Measurements from ENCODE around the gene EHHADH. TPM values are rescaled to one million over a fixed set of nuclear protein-coding genes. Genes with fewer than 3 reads are reported as not detected.

EHHADH gene
- total and polyA plus RNA-seq, 2 of the 13 experiments (the other 11 are each of a cell fraction or from before 2014, with no cell fraction given): 14.5 to 38.9 TPM

- H4K20me1 ChIP-seq (ENCODE audit: insufficient read depth, low read length): no peaks in the 10 kb centered on the region
- 82% methylated on average over 2 of the region's 2 CpGs for WGBS (ENCODE audit: low lambda C conversion rate)
- 0 out of 2 replicates have a peak, but pooled peaks have one; percentile 9 for TF ChIP-seq HNF4A (CRISPR knock-in tag; IDR thresholded peaks at IDR 0.05)
- no peak for TF ChIP-seq PREB (CRISPR knock-in tag; IDR thresholded peaks at IDR 0.05)
- TF ChIP-seq ESRRA (CRISPR knock-in tag; IDR thresholded peaks at IDR 0.05; ENCODE audit: low read depth): 0 out of 2 replicates have a peak, but pooled peaks have one; percentile 44
- TF ChIP-seq ZNF597 (CRISPR knock-in tag; IDR thresholded peaks at IDR 0.05): no peak
- no peak overlapping the region for H3K9ac ChIP-seq (ENCODE audit: insufficient read depth, low read depth, low read length)
- no peaks in the 10 kb centered on the region for H3K27me3 ChIP-seq (ENCODE audit: control insufficient read depth in 1 of 2, insufficient read depth in 2 of 2, low read length in 2 of 2)
- H3K4me1 ChIP-seq (ENCODE audit: insufficient read depth, low read length): peaks cover 13% of the 10 kb centered on the region; the same call in 1 of the 2 replicates
- no peak overlapping the region for H3K4me3 ChIP-seq (replicated peaks in 1 of 3; ENCODE audit: insufficient read depth in 1 of 3, low read depth in 2 of 3, low read length in 3 of 3)
- no peaks in the 10 kb centered on the region for H3K79me2 ChIP-seq (ENCODE audit: insufficient read depth, low read length)
- no peak for ATAC-seq
- ChIA-PET CTCF (ENCODE audit: low intra/inter-chr PET ratio, low total read pairs) (no interaction called here), POLR2A (no interaction called here)
- intact Hi-C loops (cut with micrococcal nuclease; ENCODE audit: unreplicated experiment) (no loop called here), in situ Hi-C loops (cut with HindIII; ENCODE audit: extremely low pct_ligation_motif_present, low pct_unique_long_range_greater_than_20kb) (no loop called here)
- peak overlapping the region; percentile 19 for H3K27ac ChIP-seq (ENCODE audit: extremely low read length, insufficient read depth, low read length)
- H2AFZ ChIP-seq (ENCODE audit: low read length): no peak overlapping the region
- H3K4me2 ChIP-seq (ENCODE audit: low read depth, low read length): no peak overlapping the region
- FAIRE-seq: peak; percentile 4
- no peak for DNase-seq (ENCODE audit: low spot score)
- H3K36me3 ChIP-seq (replicated peaks in 1 of 2; ENCODE audit: control insufficient read depth in 1 of 2, insufficient read depth in 2 of 2, low read length in 2 of 2): peaks cover 8 to 19% of the 10 kb centered on the region in 2 experiments; a peak in 4 of 5 replicates
- no TSS peak for BruUV-seq (replicated peaks)
- no peaks in the 10 kb centered on the region for H3K9me3 ChIP-seq (ENCODE audit: low read length)
Measured at GRCh38 chr3:185207481-185207880, 46.4 kb downstream of the EHHADH start.

GRCh38 chr3:185205865-185206264 is 48.0 kb downstream of the EHHADH start:
- ChIA-PET POLR2A (no interaction called here), CTCF (ENCODE audit: low intra/inter-chr PET ratio, low total read pairs) (no interaction called here)
- H3K9ac ChIP-seq (ENCODE audit: insufficient read depth, low read depth, low read length): no peak overlapping the region
- H3K79me2 ChIP-seq (ENCODE audit: insufficient read depth, low read length): no peaks in the 10 kb centered on the region
- no peak for FAIRE-seq
- no peak overlapping the region for H2AFZ ChIP-seq (ENCODE audit: low read length)
- DNase-seq (ENCODE audit: low spot score): no peak
- no peak overlapping the region for H3K4me2 ChIP-seq (ENCODE audit: low read depth, low read length)
- H3K27me3 ChIP-seq (ENCODE audit: control insufficient read depth in 1 of 2, insufficient read depth in 2 of 2, low read length in 2 of 2): no peaks in the 10 kb centered on the region
- H4K20me1 ChIP-seq (ENCODE audit: insufficient read depth, low read length): no peaks in the 10 kb centered on the region
- H3K4me3 ChIP-seq (replicated peaks in 1 of 3; ENCODE audit: insufficient read depth in 1 of 3, low read depth in 2 of 3, low read length in 3 of 3): no peak overlapping the region
- no TSS peak for BruUV-seq (replicated peaks)
- ATAC-seq: no peak
- no peak for TF ChIP-seq FOXO1 (CRISPR knock-in tag; IDR thresholded peaks at IDR 0.05)
- H3K27ac ChIP-seq (ENCODE audit: extremely low read length, insufficient read depth, low read length): no peak overlapping the region
- peaks cover 13% of the 10 kb centered on the region; the same call in 1 of the 2 replicates for H3K4me1 ChIP-seq (ENCODE audit: insufficient read depth, low read length)
- H3K36me3 ChIP-seq (replicated peaks in 1 of 2; ENCODE audit: control insufficient read depth in 1 of 2, insufficient read depth in 2 of 2, low read length in 2 of 2): peaks cover 11 to 30% of the 10 kb centered on the region in 2 experiments; a peak in 4 of 5 replicates
- WGBS (ENCODE audit: low lambda C conversion rate): 95% methylated on average over 7 of the region's 7 CpGs
- intact Hi-C loops (cut with micrococcal nuclease; ENCODE audit: unreplicated experiment) (no loop called here), in situ Hi-C loops (cut with HindIII; ENCODE audit: extremely low pct_ligation_motif_present, low pct_unique_long_range_greater_than_20kb) (no loop called here)
- no peaks in the 10 kb centered on the region for H3K9me3 ChIP-seq (ENCODE audit: low read length)
